ENCODE data around the gene SPATA32.

SPATA32 gene, protein sequence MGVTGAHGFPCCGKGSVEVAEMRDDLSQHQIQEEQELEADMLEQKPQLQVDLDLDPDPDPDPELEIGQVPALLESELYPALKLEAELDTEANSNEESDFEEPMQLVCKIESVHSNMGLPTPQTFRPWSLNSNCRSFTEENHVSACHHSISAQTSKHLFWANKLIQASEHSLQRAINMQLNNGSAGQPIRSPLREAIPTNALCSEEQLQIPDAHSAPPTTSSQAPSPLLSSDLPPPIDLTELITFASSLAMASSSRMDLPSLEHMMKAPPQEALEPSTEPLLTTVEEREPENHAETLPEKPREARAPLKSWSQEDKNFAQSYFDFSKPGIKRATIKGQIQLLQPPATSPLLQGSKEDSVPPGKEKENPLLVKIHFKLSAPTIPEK

DNA sequence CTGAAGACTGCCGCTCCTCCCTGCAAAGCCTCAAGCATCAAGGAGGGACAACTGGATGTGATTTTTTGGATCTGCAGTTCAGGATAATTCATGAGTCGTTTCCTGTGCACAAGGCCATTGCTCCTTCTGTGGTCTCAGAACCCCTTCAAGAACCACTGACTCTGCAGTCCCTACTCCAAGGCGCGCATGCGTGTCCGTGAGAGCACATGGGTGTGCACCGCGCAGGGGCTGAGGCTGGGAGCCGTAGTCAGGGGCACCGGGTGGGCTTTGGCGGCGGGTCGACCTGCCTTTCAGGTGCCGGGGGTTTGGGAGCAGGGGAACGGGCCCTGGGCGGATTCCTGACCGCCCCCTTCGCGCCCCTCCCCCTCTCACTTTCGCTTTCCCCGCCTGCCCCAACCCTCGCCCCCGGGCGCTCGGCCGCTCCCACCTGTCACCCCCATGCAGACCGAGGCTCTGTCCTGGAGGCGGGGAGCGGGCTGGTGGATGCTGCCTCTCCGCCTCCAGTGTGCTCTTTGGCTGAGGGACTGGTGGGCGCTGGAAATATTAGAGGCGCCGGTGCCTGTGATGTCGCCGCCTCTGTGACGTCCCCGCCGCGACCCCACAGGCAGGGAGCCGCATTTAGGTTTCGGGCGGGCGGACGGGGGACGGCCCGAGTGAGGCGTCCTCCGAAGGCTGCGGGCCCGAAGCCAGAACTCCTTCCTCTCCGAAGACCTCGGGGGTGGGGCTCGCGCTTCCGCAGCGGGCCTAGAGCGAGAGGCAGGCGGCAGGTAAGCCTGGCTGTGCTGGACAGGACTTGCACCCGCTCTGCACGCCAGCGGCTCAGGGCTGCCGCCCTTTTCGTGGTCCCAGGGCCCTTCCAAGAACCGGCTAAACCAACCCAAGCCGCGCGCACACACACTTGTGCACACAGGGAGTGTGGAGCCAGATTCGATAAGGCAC lies at the start of gene SPATA32:
Gene SPATA32, minus strand, starts transcription at position 518 of the 939 bp plus-strand sequence. Its CDS starts 78 bp downstream, at position 440.
- no peaks in the 10 kb centered on the region for H3K36me3 ChIP-seq (ENCODE audit: insufficient read depth, low read length)
- no peak for TF ChIP-seq FOXP2 (optimal IDR thresholded peaks at IDR 0.05; ENCODE audit: control extremely low read depth, extremely low read length, insufficient read depth)
- no peak for TF ChIP-seq EZH2 (IDR thresholded peaks at IDR 0.05)
- no peak for TF ChIP-seq POLR2AphosphoS5 (IDR thresholded peaks at IDR 0.05; ENCODE audit: borderline replicate concordance, low read depth, low read length)
- no peak within 1 kb of the TSS for H3K27ac ChIP-seq
- H3K9ac ChIP-seq (ENCODE audit: insufficient read length): no peak within 1 kb of the TSS
- no peaks in the 10 kb centered on the region for H3K9me3 ChIP-seq (ENCODE audit: low read depth, low read length)
- H3K4me3 ChIP-seq: no peak within 1 kb of the TSS
- no peak for DNase-seq (ENCODE audit: low read depth, low spot score)

DNA sequence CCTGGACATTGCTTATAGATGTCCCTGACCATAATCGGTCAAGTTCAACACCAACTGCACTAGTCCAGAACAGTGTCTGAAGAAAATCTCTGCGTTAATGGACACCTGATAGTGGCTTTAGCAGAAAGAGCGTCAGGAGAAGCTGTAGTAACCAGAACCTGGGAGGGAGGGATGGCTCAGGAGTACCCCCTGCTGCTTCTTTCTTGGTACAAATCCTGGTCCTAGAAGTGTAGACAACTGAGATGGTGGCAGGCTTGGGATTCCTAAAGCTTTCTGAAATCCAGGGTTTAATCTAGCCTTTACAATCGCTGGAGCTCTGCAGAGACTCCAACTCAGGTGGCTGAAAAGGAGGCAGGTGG lies 49.5 kb upstream of the SPATA32 start:
- Histone ChIP-seq H3K27ac (no peak overlapping the region), H3K9ac (ENCODE audit: insufficient read length) (no peak overlapping the region), H3K4me3 (no peak overlapping the region), H3K9me3 (ENCODE audit: low read depth, low read length) (no peaks in the 10 kb centered on the region), H3K36me3 (ENCODE audit: insufficient read depth, low read length) (no peaks in the 10 kb centered on the region)
- no peak for DNase-seq (ENCODE audit: low read depth, low spot score)
- TF ChIP-seq FOXP2 (optimal IDR thresholded peaks at IDR 0.05; ENCODE audit: control extremely low read depth, extremely low read length, insufficient read depth) (no peak), EZH2 (IDR thresholded peaks at IDR 0.05) (no peak), POLR2AphosphoS5 (IDR thresholded peaks at IDR 0.05; ENCODE audit: borderline replicate concordance, low read depth, low read length) (no peak)

DNA sequence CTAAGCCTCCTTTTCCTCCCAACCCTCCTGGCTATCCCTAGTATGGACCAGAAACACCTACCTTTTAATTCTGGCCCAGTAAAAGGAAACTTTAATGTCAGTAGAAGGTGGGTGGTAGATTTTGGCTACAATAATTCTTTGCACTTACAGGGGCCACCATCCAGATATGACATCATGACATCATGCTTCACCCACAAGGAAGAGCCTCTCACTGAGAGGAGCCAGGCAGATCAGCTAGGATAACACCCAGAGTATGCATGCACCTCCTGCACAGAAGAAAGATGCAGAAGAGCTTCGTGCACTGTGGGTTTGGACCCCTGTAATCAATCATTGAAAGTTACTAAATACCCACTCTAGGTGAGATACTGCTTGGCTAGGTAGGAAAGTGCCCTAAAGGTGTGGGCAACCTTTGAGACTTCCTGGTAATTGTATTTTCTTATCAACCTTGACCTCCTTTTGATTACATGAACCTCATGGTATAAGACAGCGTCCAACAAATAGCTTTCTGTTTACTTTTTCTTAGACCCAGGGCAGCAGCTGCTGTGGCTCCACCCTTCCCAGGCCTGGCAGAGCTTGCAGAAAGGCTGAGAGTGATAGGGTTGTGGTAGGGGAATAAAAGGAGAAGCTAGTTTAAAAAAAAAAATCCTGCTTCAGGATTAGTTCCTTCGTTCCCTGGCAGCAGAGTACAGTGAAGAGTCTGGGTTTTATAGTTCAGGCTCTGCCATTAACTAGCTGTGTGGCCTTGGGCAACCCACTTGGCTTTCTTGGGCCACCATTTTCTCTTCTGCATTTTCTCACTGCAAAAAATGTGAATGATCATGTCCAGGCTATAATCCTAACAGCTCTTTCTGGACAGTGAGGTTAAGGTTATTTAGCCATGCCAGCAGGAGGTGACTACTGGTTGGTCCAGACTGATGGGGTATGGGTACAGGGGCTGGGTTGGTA lies 48.8 kb upstream of the SPATA32 start:
- TF ChIP-seq POLR2AphosphoS5 (IDR thresholded peaks at IDR 0.05; ENCODE audit: borderline replicate concordance, low read depth, low read length): no peak
- no peak for TF ChIP-seq EZH2 (IDR thresholded peaks at IDR 0.05)
- no peak for TF ChIP-seq FOXP2 (optimal IDR thresholded peaks at IDR 0.05; ENCODE audit: control extremely low read depth, extremely low read length, insufficient read depth)
- Histone ChIP-seq H3K4me3 (no peak overlapping the region), H3K36me3 (ENCODE audit: insufficient read depth, low read length) (no peaks in the 10 kb centered on the region), H3K27ac (no peak overlapping the region), H3K9me3 (ENCODE audit: low read depth, low read length) (no peaks in the 10 kb centered on the region), H3K9ac (ENCODE audit: insufficient read length) (no peak overlapping the region)
- DNase-seq (ENCODE audit: low read depth, low spot score): no peak

DNA sequence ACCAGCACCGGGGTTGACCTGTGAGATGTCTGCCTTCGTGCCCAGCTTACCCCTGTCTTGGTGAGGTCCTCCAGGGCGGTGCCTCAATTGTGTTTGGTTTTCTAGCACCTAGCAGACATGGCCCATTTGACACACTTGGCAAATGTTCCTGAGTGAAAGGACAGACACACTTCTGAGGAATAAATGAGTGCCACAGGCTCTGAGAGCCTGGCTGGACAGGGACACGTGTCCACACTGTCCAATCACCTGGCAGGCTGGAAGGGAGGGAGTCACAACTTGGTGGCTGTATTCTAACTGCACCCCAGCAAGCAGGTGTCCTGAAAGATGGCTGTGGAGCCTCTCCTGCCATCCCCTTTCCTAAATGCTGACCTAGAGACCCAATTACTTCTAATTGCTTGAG lies 47.5 kb upstream of the SPATA32 start:
- no peaks in the 10 kb centered on the region for H3K36me3 ChIP-seq (ENCODE audit: insufficient read depth, low read length)

DNA sequence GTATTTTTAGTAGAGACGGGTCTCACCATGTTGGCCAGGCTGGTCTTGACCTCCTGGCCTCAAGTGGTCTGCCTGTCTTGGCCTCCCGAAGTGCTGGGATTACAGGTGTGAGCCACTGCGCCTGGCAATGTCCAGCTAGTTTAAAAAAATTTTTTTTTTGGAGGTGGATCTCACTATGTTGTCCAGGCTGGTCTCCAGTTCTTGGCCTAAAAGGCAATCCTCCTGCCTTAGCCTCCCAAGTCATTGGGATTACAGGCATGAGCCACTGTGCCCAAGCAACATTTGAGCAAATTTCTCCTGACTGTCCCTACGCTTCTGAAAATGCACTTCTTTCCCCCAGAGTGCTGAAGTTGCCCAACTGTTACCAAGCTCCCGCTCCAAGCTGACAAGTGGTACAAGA lies 46.9 kb upstream of the SPATA32 start:
- Histone ChIP-seq H3K9ac (ENCODE audit: insufficient read length) (no peak overlapping the region), H3K4me3 (no peak overlapping the region), H3K27ac (no peak overlapping the region), H3K9me3 (ENCODE audit: low read depth, low read length) (no peaks in the 10 kb centered on the region), H3K36me3 (ENCODE audit: insufficient read depth, low read length) (no peaks in the 10 kb centered on the region)
- no peak for TF ChIP-seq EZH2 (IDR thresholded peaks at IDR 0.05)
- no peak for TF ChIP-seq FOXP2 (optimal IDR thresholded peaks at IDR 0.05; ENCODE audit: control extremely low read depth, extremely low read length, insufficient read depth)
- no peak for TF ChIP-seq POLR2AphosphoS5 (IDR thresholded peaks at IDR 0.05; ENCODE audit: borderline replicate concordance, low read depth, low read length)
- DNase-seq (ENCODE audit: low read depth, low spot score): no peak

More for the DNA sequence above, 47.5 kb upstream of the SPATA32 start:
- TF ChIP-seq POLR2AphosphoS5 (IDR thresholded peaks at IDR 0.05; ENCODE audit: borderline replicate concordance, low read depth, low read length) (no peak), FOXP2 (optimal IDR thresholded peaks at IDR 0.05; ENCODE audit: control extremely low read depth, extremely low read length, insufficient read depth) (no peak), EZH2 (IDR thresholded peaks at IDR 0.05) (no peak)
- H3K4me3 ChIP-seq: no peak overlapping the region
- no peaks in the 10 kb centered on the region for H3K9me3 ChIP-seq (ENCODE audit: low read depth, low read length)
- no peak overlapping the region for H3K9ac ChIP-seq (ENCODE audit: insufficient read length)
- H3K27ac ChIP-seq: no peak overlapping the region
- DNase-seq (ENCODE audit: low read depth, low spot score): no peak

DNA sequence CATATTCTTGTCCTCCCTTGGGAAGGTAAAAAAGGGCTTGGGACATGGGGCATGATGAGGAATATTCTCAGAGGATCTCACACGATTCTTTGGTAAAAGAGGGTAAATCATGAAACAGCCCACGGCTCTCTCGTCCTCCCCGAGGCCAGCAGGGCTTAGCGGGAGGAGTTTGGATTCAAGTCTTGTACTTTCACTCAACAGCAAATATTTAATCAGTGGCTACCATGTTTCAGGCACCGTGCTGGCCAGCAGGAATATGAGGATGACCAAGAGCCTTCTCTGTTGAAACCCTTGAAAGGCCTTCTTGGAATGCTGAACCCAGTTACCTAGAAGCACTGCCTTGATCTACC lies 46.1 kb upstream of the SPATA32 start:
- Histone ChIP-seq H3K27ac (no peak overlapping the region), H3K36me3 (ENCODE audit: insufficient read depth, low read length) (no peaks in the 10 kb centered on the region), H3K4me3 (no peak overlapping the region), H3K9ac (ENCODE audit: insufficient read length) (no peak overlapping the region), H3K9me3 (ENCODE audit: low read depth, low read length) (no peaks in the 10 kb centered on the region)
- no peak for TF ChIP-seq POLR2AphosphoS5 (IDR thresholded peaks at IDR 0.05; ENCODE audit: borderline replicate concordance, low read depth, low read length)
- no peak for TF ChIP-seq FOXP2 (optimal IDR thresholded peaks at IDR 0.05; ENCODE audit: control extremely low read depth, extremely low read length, insufficient read depth)
- no peak for TF ChIP-seq EZH2 (IDR thresholded peaks at IDR 0.05)
- no peak for DNase-seq (ENCODE audit: low read depth, low spot score)

DNA sequence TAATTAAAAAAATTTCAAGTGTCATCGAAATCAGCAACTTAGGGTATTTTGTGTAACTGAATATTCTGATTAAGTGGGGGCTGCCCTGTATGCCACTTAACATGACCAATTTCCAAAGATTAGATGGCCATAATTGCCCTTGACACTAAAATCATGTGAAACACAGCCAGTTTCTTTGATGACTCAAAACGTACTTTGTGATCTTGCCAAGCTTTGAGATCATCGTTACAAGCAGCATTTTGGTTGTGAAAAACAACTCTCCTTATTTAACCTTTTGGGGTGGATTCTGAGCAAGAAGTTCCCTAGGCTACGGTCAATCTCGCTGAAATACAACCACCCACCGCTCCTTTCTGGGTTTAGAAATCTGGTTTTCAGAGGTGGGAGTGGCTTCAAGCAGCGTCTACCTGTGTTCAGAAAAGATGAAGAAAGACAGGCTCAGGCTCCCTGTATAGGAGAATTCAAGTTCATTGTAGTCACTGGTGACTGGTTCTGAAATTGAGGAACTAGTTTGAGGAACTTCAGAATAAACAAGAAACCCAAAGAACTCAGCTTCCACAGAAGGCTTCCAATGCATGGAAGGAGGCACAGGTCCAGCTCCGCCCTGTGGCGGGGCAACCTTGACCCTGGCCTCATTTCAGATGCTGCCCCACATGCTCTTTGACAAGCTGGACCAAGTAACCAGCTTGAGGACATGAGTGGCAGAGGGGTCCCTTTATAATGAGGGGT lies 45.6 kb upstream of the SPATA32 start:
- no peak for TF ChIP-seq FOXP2 (optimal IDR thresholded peaks at IDR 0.05; ENCODE audit: control extremely low read depth, extremely low read length, insufficient read depth)
- TF ChIP-seq EZH2 (IDR thresholded peaks at IDR 0.05): no peak
- TF ChIP-seq POLR2AphosphoS5 (IDR thresholded peaks at IDR 0.05; ENCODE audit: borderline replicate concordance, low read depth, low read length): no peak
- DNase-seq (ENCODE audit: low read depth, low spot score): no peak
- H3K9ac ChIP-seq (ENCODE audit: insufficient read length): no peak overlapping the region
- H3K4me3 ChIP-seq: no peak overlapping the region
- no peaks in the 10 kb centered on the region for H3K36me3 ChIP-seq (ENCODE audit: insufficient read depth, low read length)
- H3K9me3 ChIP-seq (ENCODE audit: low read depth, low read length): no peaks in the 10 kb centered on the region
- H3K27ac ChIP-seq: no peak overlapping the region

All from SK-N-MC (cell line).